HepG2 (cell line): Measurements from ENCODE around the gene MPIG6B. TPM values are rescaled to one million over a fixed set of nuclear protein-coding genes. Genes with fewer than 3 reads are reported as not detected.

Experiments
- BRCA1 ChIP-seq: sonication (generic); formaldehyde crosslinking; IDR thresholded peaks from 2 replicates; pipeline ENCODE4 v1.4.0; 2020; ENCODE audit warnings: missing genetic modification reagents
- CBX5 ChIP-seq: sonication (generic); formaldehyde crosslinking; IDR thresholded peaks from 2 replicates; pipeline ENCODE4 v1.4.0; 2020; ENCODE audit warnings: missing genetic modification reagents, borderline replicate concordance
- GTF2F1 ChIP-seq: fragments of 150-350 bp; IDR thresholded peaks from 2 replicates; pipeline ENCODE4 v1.6.1; 2014; ENCODE audit warnings: low read length
- HCFC1 ChIP-seq: fragments of 150-350 bp; IDR thresholded peaks from 2 replicates; pipeline ENCODE4 v1.6.1; 2014; ENCODE audit warnings: low read depth, low read length
- KLF13 ChIP-seq: sonication (generic); formaldehyde crosslinking; IDR thresholded peaks from 2 replicates; pipeline ENCODE4 v1.4.0; 2020; ENCODE audit warnings: mild to moderate bottlenecking, missing genetic modification reagents
- NCOA5 ChIP-seq: sonication (generic); formaldehyde crosslinking; IDR thresholded peaks from 2 replicates; pipeline ENCODE4 v1.4.0; 2020; ENCODE audit warnings: missing genetic modification reagents
- PLRG1 ChIP-seq: fragments of 450-650 bp; conservative IDR thresholded peaks from 2 replicates; pipeline ENCODE4 v1.6.1; 2016
- SIX1 ChIP-seq: sonication (generic); formaldehyde crosslinking; IDR thresholded peaks from 2 replicates; pipeline ENCODE4 v1.4.0; 2020; ENCODE audit warnings: missing genetic modification reagents, borderline replicate concordance
- SMYD3 ChIP-seq: sonication (generic); formaldehyde crosslinking; IDR thresholded peaks from 2 replicates; pipeline ENCODE4 v1.8.1; 2023; ENCODE audit warnings: mild to moderate bottlenecking, missing genetic modification reagents
- SOX13 ChIP-seq, 3 experiments: fragments of 450-650 bp in 1 of 3; sonication (generic) in 1 of 3; formaldehyde crosslinking in 1 of 3; IDR thresholded peaks in 2 of 3; conservative IDR thresholded peaks in 1 of 3; 2 replicates each; pipeline versions ENCODE4 v1.5.0 to v1.6.1; 2016 to 2020; ENCODE audit warnings: antibody characterized with exemption in 1 of 3, mild to moderate bottlenecking in 1 of 3, missing compliant biosample characterization in 1 of 3, missing genetic modification reagents in 1 of 3, moderate library complexity in 1 of 3
- THAP11 ChIP-seq: IDR thresholded peaks from 2 replicates; pipeline ENCODE4 v1.6.1; 2016; ENCODE audit warnings: missing biosample characterization, missing genetic modification reagents
- TOE1 ChIP-seq: sonication (generic); formaldehyde crosslinking; IDR thresholded peaks from 2 replicates; pipeline ENCODE4 v1.4.0; 2020; ENCODE audit warnings: mild to moderate bottlenecking, missing genetic modification reagents
- ZNF720 ChIP-seq: sonication (generic); formaldehyde crosslinking; IDR thresholded peaks from 2 replicates; pipeline ENCODE4 v1.4.0; 2020; ENCODE audit warnings: missing genetic modification reagents
- ZNF780A ChIP-seq: sonication (generic); formaldehyde crosslinking; IDR thresholded peaks from 2 replicates; pipeline ENCODE4 v1.8.0; 2022; ENCODE audit warnings: mild to moderate bottlenecking, missing genetic modification reagents, moderate library complexity
- polyA plus RNA-seq, 8 experiments: library from polyadenylated mRNA; depleted of rRNA in 3 of 8; stranded (reverse) in 7 of 8; unstranded in 1 of 8; fragments of >200 nt; fragmentation: Illumina TruSeq in 4 of 8; extraction: Trizol in 4 of 8; gene quantifications; 2 replicates each; pipeline versions ENCODE4 v1.2.1 to v1.2.3, GENCODE V29; 2011 to 2016; ENCODE audit warnings: low read depth in 4 of 8, missing spikeins in 1 of 8, mixed read lengths in 1 of 8; ENCODE audit not compliant: insufficient read depth in 1 of 8
- total RNA-seq, 5 experiments: library from RNA; depleted of rRNA; stranded (reverse); fragments of >200 nt; fragmentation: Illumina TruSeq; extraction: Trizol; gene quantifications; 2 replicates each; pipeline ENCODE4 v1.2.3, GENCODE V29; 2016; ENCODE audit warnings: low read depth in 1 of 5
- TF ChIP-seq, protein P1 (sequence below): sonication (generic); formaldehyde crosslinking; IDR thresholded peaks from 2 replicates; pipeline ENCODE4 v1.4.0; 2020; ENCODE audit warnings: mild to moderate bottlenecking, missing genetic modification reagents
- TF ChIP-seq, protein P2 (sequence below): sonication (generic); formaldehyde crosslinking; IDR thresholded peaks from 2 replicates; pipeline ENCODE4 v1.8.0; 2022; ENCODE audit warnings: missing genetic modification reagents, mild to moderate bottlenecking, moderate library complexity, borderline replicate concordance
- TF ChIP-seq, protein P3 (sequence below): sonication (generic); formaldehyde crosslinking; IDR thresholded peaks from 2 replicates; pipeline ENCODE4 v1.4.0; 2020; ENCODE audit warnings: missing genetic modification reagents
- TF ChIP-seq, protein P4 (sequence below): IDR thresholded peaks from 2 replicates; pipeline ENCODE4 v1.6.1; 2016; ENCODE audit warnings: mild to moderate bottlenecking, missing biosample characterization, missing genetic modification reagents
- TF ChIP-seq, protein P5 (sequence below): sonication (generic); formaldehyde crosslinking; IDR thresholded peaks from 2 replicates; pipeline ENCODE4 v1.5.1; 2020; ENCODE audit warnings: mild to moderate bottlenecking, missing genetic modification reagents, moderate library complexity
- TF ChIP-seq, protein P6 (sequence below): IDR thresholded peaks from 2 replicates; pipeline ENCODE4 v1.6.1; 2018; ENCODE audit warnings: missing genetic modification reagents, mild to moderate bottlenecking, missing compliant biosample characterization

The MPIG6B gene
- total and polyA plus RNA-seq, 2 of the 13 experiments (the other 11 are each of a cell fraction or from before 2014, with no cell fraction given): not detected

DNA sequence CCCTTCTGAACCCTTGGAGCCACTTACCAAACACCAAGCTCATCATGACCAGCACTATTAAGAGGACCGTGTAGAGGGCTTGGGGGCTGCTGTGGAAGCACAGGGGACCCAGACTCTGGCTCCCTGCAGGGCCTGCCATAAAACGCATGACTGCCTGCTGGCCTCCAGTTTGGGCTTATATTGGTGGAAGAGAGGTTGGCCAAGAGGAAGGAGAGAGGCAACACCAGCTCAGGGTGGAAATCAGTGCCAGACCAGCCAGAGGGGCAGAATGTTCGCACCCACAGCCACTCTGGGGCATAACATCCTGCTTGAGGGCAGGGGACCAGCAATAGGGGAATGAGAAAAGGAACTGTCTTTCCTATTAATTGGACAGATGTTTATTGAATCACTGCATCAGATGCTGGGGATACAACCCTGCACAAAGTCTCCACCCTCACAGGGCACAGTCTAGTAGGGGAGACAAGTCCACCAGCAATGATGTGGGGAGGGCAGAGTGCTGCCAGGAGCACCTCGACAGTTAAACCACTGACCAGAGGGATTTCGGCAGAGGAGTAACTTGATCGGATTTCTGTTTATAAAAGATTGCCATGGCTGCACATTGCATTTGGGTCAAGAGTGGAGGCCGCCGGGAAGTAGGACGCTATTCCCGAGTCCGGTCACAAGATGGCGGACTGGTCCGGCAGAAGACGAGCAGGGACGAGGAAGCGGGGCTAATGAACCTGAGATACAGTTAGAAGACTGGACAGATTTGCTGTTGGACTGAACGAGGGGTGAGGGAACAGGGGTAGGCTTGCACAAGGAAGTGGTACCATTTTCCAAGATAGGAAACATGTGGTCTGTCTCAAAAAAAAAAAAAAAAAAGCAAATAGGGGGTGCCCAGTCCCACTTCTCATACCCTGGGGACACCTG lies 42.7 kb upstream of the MPIG6B start, which contains the start of gene LY6G5C (continued):
- TF ChIP-seq, protein P1, sequence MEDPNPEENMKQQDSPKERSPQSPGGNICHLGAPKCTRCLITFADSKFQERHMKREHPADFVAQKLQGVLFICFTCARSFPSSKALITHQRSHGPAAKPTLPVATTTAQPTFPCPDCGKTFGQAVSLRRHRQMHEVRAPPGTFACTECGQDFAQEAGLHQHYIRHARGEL (CRISPR knock-in tag): no peak
- TF ChIP-seq CBX5 (CRISPR knock-in tag) (peak; percentile 26; the same call in 1 of the 2 replicates), BRCA1 (CRISPR knock-in tag) (no peak), THAP11 (CRISPR knock-in tag) (peak; percentile 35; the same call in 1 of the 2 replicates), ZNF780A (CRISPR knock-in tag) (no peak), GTF2F1 (no peak), NCOA5 (CRISPR knock-in tag) (no peak), TOE1 (CRISPR knock-in tag) (no peak), ZNF720 (no peak), SOX13 (IDR thresholded peaks at IDR 0.05) (no peak), SOX13 (CRISPR knock-in tag; conservative IDR thresholded peaks at IDR 0.05 in 1 of 2, IDR thresholded peaks at IDR 0.05 in 1 of 2) (no peak), SMYD3 (0 out of 2 replicates have a peak, but pooled peaks have one; percentile 35), PLRG1 (no peak), KLF13 (CRISPR knock-in tag) (no peak), SIX1 (CRISPR knock-in tag) (no peak), HCFC1 (no peak)
- TF ChIP-seq, protein P2, sequence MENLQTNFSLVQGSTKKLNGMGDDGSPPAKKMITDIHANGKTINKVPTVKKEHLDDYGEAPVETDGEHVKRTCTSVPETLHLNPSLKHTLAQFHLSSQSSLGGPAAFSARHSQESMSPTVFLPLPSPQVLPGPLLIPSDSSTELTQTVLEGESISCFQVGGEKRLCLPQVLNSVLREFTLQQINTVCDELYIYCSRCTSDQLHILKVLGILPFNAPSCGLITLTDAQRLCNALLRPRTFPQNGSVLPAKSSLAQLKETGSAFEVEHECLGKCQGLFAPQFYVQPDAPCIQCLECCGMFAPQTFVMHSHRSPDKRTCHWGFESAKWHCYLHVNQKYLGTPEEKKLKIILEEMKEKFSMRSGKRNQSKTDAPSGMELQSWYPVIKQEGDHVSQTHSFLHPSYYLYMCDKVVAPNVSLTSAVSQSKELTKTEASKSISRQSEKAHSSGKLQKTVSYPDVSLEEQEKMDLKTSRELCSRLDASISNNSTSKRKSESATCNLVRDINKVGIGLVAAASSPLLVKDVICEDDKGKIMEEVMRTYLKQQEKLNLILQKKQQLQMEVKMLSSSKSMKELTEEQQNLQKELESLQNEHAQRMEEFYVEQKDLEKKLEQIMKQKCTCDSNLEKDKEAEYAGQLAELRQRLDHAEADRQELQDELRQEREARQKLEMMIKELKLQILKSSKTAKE (CRISPR knock-in tag): no peak
- TF ChIP-seq, protein P3, sequence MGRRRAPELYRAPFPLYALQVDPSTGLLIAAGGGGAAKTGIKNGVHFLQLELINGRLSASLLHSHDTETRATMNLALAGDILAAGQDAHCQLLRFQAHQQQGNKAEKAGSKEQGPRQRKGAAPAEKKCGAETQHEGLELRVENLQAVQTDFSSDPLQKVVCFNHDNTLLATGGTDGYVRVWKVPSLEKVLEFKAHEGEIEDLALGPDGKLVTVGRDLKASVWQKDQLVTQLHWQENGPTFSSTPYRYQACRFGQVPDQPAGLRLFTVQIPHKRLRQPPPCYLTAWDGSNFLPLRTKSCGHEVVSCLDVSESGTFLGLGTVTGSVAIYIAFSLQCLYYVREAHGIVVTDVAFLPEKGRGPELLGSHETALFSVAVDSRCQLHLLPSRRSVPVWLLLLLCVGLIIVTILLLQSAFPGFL (CRISPR knock-in tag): no peak
- TF ChIP-seq, protein P4, sequence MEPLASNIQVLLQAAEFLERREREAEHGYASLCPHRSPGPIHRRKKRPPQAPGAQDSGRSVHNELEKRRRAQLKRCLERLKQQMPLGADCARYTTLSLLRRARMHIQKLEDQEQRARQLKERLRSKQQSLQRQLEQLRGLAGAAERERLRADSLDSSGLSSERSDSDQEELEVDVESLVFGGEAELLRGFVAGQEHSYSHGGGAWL (CRISPR knock-in tag): no peak
- TF ChIP-seq, protein P5, sequence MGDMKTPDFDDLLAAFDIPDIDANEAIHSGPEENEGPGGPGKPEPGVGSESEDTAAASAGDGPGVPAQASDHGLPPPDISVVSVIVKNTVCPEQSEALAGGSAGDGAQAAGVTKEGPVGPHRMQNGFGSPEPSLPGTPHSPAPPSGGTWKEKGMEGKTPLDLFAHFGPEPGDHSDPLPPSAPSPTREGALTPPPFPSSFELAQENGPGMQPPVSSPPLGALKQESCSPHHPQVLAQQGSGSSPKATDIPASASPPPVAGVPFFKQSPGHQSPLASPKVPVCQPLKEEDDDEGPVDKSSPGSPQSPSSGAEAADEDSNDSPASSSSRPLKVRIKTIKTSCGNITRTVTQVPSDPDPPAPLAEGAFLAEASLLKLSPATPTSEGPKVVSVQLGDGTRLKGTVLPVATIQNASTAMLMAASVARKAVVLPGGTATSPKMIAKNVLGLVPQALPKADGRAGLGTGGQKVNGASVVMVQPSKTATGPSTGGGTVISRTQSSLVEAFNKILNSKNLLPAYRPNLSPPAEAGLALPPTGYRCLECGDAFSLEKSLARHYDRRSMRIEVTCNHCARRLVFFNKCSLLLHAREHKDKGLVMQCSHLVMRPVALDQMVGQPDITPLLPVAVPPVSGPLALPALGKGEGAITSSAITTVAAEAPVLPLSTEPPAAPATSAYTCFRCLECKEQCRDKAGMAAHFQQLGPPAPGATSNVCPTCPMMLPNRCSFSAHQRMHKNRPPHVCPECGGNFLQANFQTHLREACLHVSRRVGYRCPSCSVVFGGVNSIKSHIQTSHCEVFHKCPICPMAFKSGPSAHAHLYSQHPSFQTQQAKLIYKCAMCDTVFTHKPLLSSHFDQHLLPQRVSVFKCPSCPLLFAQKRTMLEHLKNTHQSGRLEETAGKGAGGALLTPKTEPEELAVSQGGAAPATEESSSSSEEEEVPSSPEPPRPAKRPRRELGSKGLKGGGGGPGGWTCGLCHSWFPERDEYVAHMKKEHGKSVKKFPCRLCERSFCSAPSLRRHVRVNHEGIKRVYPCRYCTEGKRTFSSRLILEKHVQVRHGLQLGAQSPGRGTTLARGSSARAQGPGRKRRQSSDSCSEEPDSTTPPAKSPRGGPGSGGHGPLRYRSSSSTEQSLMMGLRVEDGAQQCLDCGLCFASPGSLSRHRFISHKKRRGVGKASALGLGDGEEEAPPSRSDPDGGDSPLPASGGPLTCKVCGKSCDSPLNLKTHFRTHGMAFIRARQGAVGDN: peak; percentile 29; the same call in 1 of the 2 replicates
- TF ChIP-seq, protein P6, sequence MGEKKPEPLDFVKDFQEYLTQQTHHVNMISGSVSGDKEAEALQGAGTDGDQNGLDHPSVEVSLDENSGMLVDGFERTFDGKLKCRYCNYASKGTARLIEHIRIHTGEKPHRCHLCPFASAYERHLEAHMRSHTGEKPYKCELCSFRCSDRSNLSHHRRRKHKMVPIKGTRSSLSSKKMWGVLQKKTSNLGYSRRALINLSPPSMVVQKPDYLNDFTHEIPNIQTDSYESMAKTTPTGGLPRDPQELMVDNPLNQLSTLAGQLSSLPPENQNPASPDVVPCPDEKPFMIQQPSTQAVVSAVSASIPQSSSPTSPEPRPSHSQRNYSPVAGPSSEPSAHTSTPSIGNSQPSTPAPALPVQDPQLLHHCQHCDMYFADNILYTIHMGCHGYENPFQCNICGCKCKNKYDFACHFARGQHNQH: peak; percentile 67; the same call in 1 of the 2 replicates
